IPS-NIHi7 (cell line): ENCODE data around the gene MIEF2.
"Not testable (repeated sequence)": the region's sequence is repeated elsewhere in the genome, so short reads cannot be mapped to it uniquely, and the experiment has no call there.

ENCODE experiments used
- DNase-seq: peaks from one replicate; pipeline ENCODE4 v3.0.0; 2012; ENCODE audit warnings: mixed read lengths; ENCODE audit errors: extremely low spot score

MIEF2 gene

DNA sequence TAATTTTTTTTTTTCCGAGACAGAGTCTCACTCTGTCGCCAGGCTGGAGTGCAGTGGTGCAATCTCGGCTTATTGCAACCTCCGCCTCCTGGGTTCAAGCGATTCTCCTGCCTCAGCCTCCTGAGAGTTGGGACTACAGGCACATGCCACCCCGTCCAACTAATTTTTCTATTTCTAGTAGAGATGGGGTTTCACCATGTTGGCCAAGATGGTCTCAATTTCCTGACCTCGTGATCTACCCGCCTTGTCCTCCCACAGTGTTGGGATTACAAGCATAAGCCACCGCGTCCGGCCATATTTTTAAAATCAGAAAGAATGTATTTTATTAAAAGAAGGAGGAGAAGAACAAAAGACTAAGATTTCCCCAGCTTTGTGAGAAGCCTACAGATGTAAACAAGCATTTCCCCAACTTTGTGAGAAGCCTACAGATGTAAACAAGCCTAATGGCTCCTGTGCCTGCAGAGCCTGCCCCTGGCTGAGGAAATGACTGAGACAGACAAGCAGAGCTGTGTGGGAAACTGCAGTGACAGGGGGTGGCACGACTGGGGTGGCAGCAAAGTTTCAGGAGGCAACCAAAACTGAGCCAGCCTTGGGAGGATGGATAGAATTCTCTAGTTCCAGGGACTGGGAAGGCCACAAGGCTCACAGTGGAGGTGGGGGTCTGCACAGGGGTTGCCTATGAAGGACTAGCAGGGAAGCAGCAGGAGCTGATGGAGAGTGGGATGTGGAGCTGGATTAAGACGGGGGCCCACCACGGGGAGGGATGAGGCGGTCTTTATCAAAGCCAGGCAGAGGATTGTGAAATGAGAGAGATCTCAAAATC lies 31.5 kb downstream of the MIEF2 start:
- no peak for DNase-seq

DNA sequence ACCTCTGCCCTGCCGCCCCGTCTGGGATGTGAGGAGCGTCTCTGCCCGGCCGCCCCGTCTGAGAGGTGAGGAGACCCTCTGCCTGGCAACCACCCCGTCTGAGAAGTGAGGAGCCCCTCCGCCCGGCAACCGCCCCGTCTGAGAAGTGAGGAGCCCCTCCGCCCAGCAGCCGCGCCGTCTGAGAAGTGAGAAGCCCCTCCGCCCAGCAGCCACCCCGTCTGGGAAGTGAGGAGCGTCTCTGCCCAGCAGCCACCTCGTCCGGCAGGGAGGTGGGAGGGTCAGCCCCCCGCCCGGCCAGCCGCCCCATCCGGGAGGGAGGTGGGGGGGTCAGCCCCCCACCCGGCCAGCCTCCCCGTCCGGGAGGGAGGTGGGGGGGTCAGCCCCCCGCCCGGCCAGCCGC lies 37.6 kb downstream of the MIEF2 start:
- not testable (repeated sequence) for DNase-seq

DNA sequence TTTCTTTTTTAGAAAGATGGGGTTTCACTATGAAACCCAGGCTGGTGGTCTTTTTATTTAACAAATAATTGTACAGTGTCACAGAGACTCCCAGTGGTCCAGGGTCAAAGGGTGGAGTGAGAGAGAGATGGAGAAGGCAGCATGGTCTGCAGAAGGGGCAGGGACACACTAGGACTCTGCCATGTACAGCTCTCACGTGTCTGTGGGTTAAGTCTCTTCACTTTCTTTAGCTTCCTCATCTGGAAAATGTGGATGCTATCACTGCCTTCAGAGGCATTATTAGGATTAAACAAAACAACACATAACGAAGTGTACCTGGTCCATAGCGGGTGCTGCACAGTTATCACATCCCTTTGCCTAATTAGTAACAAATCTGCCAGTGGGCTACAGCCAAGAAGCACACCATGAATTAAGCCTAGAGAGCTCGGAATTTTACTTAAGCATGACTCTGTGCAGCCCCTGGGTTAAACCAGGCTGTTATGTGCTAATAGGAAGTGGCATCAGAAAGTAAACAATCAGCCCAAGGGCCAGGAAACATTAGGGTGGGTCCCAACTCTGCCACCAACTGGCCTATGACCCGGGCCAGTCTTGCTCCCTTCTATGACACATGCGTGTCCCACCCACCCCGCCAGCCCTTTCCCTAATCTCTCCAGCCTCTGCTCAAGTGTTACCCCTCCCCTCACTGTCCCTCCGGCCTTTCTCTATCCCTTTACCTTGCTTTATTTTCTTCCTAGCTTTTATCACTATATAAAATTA lies 40.4 kb downstream of the MIEF2 start:
- no peak for DNase-seq

DNA sequence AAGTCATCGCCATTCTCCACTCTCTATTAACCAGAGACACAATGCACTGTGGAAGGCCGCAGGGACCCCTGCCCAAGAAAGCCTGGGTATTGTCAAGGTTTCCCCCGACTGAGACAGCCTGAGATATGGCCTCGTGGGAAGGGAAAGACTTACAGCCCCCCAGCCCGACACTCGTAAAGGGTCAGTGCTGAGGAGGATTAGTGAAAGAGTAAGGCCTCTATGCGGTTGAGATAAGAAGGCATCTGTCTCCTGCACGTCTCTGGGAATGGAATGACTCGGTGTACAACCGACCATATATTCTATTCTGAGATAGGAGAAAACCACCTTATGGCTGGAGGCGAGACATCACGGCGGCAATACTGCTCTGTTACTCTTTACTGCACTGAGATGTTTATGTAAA lies 42.7 kb downstream of the MIEF2 start:
- not testable (repeated sequence) for DNase-seq

DNA sequence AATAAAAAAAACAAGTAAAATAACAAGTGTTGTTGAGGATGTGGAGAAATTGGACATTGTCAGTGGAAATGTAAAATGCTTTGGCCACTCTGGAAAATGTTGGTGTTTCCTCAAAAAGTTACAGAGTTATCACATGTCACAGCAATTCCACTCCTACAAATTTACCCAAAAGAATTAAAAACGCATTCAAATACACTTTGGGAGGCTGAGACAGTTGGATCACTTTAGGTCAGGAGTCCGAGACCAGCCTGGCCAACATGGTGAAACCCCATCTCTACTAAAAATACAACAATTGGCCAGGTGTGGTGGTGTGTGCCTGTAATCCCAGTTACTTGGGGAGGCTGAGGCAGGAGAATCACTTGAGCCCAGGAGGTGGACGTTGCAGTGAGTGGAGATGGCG lies 48.7 kb downstream of the MIEF2 start:
- DNase-seq = no peak

DNA sequence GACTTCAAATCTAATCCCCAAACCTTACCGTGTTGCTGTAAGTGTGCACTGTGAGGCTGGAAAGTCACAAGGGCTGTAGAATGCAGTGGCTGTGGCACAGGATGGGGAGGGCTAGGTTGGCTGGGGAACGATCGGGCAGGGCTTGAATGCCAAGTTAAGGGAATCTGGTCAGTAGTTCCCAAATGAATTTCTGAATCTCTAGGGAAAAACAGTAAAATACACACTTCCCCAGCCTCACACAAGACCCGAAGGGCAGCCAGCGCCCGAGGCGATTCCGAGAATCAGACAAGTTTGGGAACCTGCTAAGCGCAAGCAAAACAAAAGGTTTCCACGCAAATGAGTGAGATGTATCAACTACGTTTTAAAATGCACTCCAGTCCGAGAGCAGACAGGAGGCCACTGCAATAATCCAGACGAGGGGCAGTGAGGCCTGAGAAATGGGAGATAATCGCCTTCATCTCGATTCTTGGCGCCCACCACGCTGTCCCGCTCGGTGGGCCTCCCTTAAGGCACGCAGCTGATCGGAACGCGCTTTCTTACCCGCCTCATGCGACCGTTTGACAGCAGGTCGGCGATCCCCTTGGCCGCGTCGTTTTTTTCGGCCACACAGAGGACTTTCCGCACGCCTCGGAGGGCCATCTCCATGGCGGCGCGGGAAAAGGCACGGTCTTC lies 53.7 kb downstream of the MIEF2 start:
- no peak for DNase-seq

DNA sequence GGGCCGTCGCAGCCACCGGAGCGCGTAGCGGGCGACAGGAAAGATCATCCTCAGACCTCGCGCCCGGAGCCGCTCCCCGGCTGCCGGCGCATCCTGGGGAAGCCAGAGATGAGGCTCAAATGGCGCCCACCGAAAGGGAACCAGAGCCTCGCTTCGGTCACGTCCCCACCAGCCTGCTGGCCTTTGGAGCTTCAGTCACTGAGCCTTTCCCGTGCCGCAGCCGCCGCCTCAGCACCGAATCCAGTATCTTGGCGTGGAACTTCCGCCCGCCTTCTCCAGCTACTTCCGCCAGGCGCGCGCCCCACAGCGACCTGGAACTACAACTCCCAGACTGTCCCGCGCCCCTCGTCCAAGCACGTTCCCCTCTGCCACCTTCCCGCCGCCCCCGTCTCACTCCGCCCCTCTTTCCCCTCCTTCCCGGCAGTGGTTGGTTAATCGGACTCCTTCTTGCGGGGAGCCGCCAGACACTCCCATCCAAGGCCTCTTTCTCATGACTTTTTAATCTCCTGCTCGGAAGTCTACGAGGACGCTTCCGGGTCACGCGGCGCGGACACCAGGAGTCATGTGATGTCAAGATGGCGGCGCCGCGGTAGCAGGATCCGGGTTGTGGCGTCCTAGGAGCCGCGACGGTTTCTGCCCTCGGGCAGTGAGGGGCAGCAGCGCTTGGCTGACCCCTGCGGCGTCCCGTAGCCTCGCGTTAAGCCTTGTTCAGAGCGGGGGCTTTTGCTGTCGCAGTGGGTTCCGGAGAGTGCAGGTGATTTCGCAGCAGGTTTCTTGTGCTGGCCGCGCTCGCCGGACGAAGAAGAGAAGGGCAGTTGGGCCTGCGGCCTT lies 54.5 kb downstream of the MIEF2 start, which contains the start of the genes SMCR8 and TOP3A:
Gene SMCR8 (plus strand): TSS at position 563 of the 831 bp plus-strand sequence. CDS start 497 bp downstream, outside the sequence.
Gene TOP3A (minus strand): TSS at position 264 of the 831 bp plus-strand sequence. CDS start 216 bp downstream, at position 48.
- DNase-seq = peak; percentile 91

DNA sequence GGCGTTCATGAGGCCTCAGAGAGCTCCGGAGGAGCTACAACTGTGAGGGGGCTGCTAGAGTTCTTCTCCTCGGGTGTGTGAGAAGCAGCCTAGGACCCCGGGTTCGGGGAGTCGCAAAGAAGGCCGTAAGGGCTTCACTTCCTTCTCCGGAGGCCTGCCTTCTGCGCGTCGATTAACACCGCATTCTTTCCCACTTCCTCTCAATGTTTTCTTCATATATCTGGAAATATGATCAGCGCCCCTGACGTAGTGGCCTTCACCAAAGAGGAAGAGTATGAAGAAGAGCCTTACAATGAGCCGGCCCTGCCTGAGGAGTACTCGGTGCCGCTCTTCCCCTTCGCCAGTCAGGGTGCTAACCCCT lies 55.1 kb downstream of the MIEF2 start:
- DNase-seq = no peak

DNA sequence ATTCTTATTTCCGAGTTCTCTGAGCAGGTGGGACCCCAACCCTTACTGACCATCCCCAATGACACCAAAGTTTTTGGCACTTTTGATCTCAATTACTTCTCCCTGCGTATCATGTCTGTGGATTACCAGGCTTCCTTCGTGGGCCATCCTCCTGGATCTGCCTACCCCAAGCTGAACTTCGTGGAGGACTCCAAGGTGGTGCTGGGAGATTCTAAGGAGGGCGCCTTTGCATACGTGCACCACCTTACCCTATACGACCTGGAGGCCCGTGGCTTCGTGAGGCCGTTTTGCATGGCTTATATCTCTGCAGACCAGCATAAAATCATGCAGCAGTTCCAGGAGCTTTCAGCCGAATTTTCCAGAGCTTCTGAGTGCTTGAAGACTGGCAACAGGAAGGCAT lies 55.5 kb downstream of the MIEF2 start:
- DNase-seq = no peak
